ENCODE measurements around the gene CACNG3.

DNA sequence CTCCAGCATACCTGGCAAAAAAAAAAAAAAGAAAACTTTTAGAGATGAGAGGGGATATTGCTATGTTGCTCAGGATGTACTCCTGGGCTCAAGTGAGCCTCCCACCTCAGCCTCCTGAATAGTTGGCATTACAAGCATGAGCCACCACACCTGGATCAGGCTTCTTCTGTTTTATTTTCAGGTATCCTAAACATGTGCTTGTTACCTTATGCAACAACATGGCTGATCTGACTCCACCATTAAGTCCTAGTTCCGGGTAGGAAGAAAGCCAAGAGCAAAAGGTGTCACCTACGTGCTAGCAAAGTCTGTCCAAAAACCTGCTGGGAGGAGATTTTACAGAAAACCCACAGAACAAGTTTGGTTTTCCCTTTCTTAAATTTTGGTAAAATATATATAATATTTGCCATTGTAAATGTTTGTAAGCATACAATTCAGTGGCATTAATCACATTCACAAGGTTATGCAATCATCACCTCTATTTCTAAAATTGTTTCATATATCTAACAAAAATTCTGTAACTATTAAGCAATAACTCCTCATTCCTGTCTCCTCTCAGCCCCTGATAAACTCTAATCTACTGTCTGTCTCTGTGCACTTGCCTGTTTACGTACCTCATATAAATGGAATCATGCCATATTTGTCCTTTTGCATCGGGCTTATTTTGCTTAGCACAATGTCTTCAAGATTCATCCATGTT lies 9.1 kb upstream of the CACNG3 start:
- TF ChIP-seq, protein P1, sequence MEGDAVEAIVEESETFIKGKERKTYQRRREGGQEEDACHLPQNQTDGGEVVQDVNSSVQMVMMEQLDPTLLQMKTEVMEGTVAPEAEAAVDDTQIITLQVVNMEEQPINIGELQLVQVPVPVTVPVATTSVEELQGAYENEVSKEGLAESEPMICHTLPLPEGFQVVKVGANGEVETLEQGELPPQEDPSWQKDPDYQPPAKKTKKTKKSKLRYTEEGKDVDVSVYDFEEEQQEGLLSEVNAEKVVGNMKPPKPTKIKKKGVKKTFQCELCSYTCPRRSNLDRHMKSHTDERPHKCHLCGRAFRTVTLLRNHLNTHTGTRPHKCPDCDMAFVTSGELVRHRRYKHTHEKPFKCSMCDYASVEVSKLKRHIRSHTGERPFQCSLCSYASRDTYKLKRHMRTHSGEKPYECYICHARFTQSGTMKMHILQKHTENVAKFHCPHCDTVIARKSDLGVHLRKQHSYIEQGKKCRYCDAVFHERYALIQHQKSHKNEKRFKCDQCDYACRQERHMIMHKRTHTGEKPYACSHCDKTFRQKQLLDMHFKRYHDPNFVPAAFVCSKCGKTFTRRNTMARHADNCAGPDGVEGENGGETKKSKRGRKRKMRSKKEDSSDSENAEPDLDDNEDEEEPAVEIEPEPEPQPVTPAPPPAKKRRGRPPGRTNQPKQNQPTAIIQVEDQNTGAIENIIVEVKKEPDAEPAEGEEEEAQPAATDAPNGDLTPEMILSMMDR (conservative IDR thresholded peaks at IDR 0.05 in 1 of 2, IDR thresholded peaks at IDR 0.05 in 1 of 2; ENCODE audit: extremely low read depth in 1 of 2, insufficient read depth in 1 of 2, low read depth in 1 of 2, low read length in 2 of 2): no peak
- TF ChIP-seq EZH2 (IDR thresholded peaks at IDR 0.05; ENCODE audit: borderline replicate concordance, low read length): no peak
